ENCODE measurements around the gene SLC9A9.

SLC9A9 gene

DNA sequence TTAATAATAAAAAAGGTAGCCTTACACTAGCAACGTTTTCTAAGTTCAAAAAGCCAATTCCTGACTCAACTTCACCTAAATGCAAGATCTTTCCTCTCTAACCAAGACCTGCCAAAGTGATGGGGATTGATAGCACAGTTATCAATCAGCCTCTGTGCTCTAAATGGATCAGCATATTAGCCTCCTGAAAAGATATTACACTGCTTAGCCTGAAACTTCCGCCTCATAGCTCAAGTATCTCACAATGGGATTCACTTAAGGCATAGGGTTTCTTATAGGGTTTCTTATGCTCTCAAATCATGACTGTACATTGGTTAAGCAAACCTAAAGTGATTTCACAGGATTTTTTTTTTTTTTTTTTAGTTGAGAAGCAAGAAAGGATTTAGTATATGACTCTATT lies 436 bp upstream of the SLC9A9 start:
- TF ChIP-seq, protein P1, sequence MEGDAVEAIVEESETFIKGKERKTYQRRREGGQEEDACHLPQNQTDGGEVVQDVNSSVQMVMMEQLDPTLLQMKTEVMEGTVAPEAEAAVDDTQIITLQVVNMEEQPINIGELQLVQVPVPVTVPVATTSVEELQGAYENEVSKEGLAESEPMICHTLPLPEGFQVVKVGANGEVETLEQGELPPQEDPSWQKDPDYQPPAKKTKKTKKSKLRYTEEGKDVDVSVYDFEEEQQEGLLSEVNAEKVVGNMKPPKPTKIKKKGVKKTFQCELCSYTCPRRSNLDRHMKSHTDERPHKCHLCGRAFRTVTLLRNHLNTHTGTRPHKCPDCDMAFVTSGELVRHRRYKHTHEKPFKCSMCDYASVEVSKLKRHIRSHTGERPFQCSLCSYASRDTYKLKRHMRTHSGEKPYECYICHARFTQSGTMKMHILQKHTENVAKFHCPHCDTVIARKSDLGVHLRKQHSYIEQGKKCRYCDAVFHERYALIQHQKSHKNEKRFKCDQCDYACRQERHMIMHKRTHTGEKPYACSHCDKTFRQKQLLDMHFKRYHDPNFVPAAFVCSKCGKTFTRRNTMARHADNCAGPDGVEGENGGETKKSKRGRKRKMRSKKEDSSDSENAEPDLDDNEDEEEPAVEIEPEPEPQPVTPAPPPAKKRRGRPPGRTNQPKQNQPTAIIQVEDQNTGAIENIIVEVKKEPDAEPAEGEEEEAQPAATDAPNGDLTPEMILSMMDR (conservative IDR thresholded peaks at IDR 0.05; ENCODE audit: control insufficient read depth, insufficient read depth, low read depth, low read length) = no peak
- DNase-seq (ENCODE audit: low read depth) = no peak
- peak overlapping the region; percentile 76 for H3K4me3 ChIP-seq (ENCODE audit: control insufficient read depth, low read depth, low read length)

DNA sequence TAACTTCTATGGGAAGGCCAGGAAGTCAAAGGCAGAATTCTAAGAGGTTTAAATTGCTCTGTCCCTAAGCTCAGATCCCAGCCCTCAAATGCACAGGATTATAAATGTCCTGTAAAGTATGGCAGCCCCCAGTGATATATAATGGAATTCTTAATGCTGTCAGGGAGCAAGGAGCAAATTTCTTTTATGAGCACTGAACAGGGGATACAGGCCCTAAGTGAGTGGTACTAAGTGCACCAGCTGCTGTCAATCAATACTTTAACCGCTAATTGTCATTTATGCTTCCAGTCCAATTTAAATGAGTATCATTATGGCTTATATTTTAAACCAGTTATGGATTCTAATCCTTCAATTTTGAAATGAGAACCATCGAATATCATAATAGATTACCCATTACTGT lies 4.7 kb downstream of the SLC9A9 start:
- DNase-seq (ENCODE audit: low read depth) = no peak
- TF ChIP-seq, protein P1 (conservative IDR thresholded peaks at IDR 0.05; ENCODE audit: control insufficient read depth, insufficient read depth, low read depth, low read length) = no peak
- H3K4me3 ChIP-seq (ENCODE audit: control insufficient read depth, low read depth, low read length) = no peak overlapping the region

DNA sequence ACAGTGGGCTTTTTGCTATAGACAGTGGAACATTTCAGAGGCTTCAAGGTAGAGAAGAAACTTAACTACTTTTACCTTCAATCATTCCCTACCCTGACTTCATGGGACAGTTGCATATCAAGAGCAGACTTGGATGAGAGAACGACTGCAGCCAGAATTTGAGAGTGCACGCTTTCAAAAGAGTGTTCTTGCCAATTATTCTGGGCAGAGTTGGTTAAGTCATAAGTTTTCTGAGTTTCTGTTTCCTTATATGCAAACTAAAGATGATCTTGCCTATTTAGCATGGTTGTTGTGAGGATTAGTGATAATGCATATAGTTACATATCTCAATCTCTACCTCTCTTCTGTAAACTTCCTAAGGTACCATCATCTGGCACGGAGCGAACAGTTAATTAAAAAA lies 7.6 kb downstream of the SLC9A9 start:
- TF ChIP-seq, protein P1 (conservative IDR thresholded peaks at IDR 0.05; ENCODE audit: control insufficient read depth, insufficient read depth, low read depth, low read length) = no peak

DNA sequence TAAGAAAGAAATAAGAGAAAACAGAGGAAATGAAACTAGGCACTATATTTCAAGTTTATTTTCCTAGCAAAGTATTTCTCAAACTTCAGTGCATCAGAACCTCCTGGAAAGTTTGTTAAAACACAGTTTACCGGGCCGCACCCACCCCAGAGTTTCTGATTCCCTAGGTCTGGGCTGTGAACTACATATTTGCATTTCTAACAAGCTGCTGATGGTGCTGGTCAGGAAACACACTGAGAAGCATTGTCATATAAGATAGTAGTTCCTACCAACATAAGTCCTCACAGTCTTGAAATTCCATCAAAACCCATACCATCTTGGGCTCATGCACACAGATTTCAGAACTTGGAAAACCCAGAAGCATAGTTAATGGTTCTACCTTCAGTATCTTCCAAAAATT lies 8.3 kb downstream of the SLC9A9 start:
- DNase-seq (ENCODE audit: low read depth) = no peak
- TF ChIP-seq, protein P1 (conservative IDR thresholded peaks at IDR 0.05; ENCODE audit: control insufficient read depth, insufficient read depth, low read depth, low read length) = no peak
- H3K4me3 ChIP-seq (ENCODE audit: control insufficient read depth, low read depth, low read length) = no peak overlapping the region

More for the DNA sequence above, 7.6 kb downstream of the SLC9A9 start:
- DNase-seq (ENCODE audit: low read depth) = no peak
- H3K4me3 ChIP-seq (ENCODE audit: control insufficient read depth, low read depth, low read length) = no peak overlapping the region

DNA sequence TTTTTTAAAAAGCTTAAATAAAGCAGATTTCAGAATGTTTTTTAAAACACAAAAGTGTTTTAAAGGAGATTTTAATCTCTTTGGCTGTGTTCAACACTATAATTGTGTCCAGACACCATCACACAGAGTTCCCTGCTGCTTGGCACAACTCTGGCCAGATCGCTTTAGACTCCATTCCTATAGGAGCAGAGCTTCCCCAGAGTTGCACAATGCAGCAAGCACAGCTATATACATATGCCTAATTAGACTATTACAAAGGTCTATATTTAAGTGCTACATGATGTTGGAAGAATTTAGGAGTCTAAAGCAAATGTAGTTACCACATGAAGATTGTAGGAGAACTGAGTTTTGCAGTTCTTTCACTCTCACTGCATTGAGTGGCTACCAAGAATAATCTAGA lies 11.2 kb downstream of the SLC9A9 start:
- H3K4me3 ChIP-seq (ENCODE audit: control insufficient read depth, low read depth, low read length) = no peak overlapping the region
- DNase-seq (ENCODE audit: low read depth) = no peak
- TF ChIP-seq, protein P1 (conservative IDR thresholded peaks at IDR 0.05; ENCODE audit: control insufficient read depth, insufficient read depth, low read depth, low read length) = no peak

DNA sequence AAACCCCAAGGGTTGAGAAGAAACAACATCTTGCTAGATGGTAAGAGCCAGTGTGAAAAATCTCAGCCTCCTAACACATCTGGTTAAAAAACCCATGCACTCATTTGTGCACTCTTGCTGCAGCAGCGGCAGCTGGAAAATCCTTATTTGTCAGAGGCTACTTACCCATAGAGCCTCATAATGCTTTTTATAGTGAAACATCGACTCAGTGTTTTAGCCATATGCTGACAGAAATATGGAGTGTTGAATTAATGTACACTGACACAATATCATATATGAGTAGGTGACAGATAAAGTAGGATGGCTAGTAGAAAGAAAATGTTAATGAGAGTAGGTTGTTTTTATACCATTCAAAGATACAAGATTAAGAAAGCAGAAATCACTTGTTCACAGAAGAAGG lies 13.0 kb downstream of the SLC9A9 start:
- no peak for DNase-seq (ENCODE audit: low read depth)
- H3K4me3 ChIP-seq (ENCODE audit: control insufficient read depth, low read depth, low read length) = no peak overlapping the region
- TF ChIP-seq, protein P1 (conservative IDR thresholded peaks at IDR 0.05; ENCODE audit: control insufficient read depth, insufficient read depth, low read depth, low read length) = no peak

DNA sequence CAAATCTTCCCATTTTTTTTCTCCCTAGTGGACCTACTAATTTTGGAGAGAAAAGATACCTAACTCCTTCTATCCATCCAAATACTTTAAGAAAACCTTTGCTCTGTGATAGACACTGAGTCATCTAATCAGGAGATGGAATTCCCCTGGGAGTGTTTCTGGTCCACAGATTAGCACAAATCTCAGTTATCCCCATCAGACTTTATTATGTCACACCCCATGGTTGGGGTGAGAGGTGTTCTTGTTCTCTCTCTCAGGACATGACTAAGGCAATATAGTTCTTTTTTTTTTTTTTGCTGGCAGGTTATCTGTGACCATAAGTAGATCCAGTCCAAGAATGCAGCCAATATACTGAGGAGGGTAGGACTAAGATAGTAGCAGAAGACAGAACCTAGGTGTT lies 15.8 kb downstream of the SLC9A9 start:
- peak; percentile 61 for DNase-seq (ENCODE audit: low read depth)
- TF ChIP-seq, protein P1 (conservative IDR thresholded peaks at IDR 0.05; ENCODE audit: control insufficient read depth, insufficient read depth, low read depth, low read length) = no peak
- no peak overlapping the region for H3K4me3 ChIP-seq (ENCODE audit: control insufficient read depth, low read depth, low read length)
